ENCODE data around the gene RALGAPA2. TPM values are rescaled to one million over a fixed set of nuclear protein-coding genes. Genes with fewer than 3 reads are reported as not detected.

RALGAPA2 gene
- total RNA-seq, 4 donors from 2014 or later = 13.3 to 29.8 (median 23.6) TPM

GRCh38 chr20:20368418-20369249 is 343.8 kb downstream of the RALGAPA2 start:
- no peaks in the 10 kb centered on the region for H3K36me3 ChIP-seq
- H3K9me3 ChIP-seq = no peaks in the 10 kb centered on the region
- TF ChIP-seq POLR2A (IDR thresholded peaks at IDR 0.05) = no peak
- no peak for TF ChIP-seq CTCF (IDR thresholded peaks at IDR 0.05)
- H3K27ac ChIP-seq = no peak overlapping the region
- no peak for DNase-seq
- WGBS, 2 donors = no CpG with 5 or more reads among the region's 130 CpGs
- peak overlapping the region; percentile 10 to 63 (median 30) for H3K4me3 ChIP-seq
- intact Hi-C loops (cut with DNase I) = loop anchor here (10.0 kb wide), 1 partner anchor 196 kb away; no protein-coding TSS in a partner anchor
- H3K4me1 ChIP-seq = peaks cover 23 to 65% (median 46%) of the 10 kb centered on the region in 3 donors
- peaks cover 46 to 100% (median 52%) of the 10 kb centered on the region in 4 donors for H3K27me3 ChIP-seq

GRCh38 chr20:20367575-20368417 is 344.6 kb downstream of the RALGAPA2 start, which contains the start of gene INSM1:
INSM1 (plus strand) TSS chr20:20368104; CDS start chr20:20368268, 164 bp downstream.
- Histone ChIP-seq H3K4me1 (peaks cover 23 to 63% (median 48%) of the 10 kb centered on the region in 3 donors), H3K27me3 (peaks cover 47 to 100% (median 54%) of the 10 kb centered on the region in 4 donors), H3K36me3 (no peaks in the 10 kb centered on the region), H3K27ac (no peak within 1 kb of the TSS), H3K9me3 (no peaks in the 10 kb centered on the region), H3K4me3 (peak within 1 kb of the TSS; percentile 10 to 63 (median 31))
- intact Hi-C loops (cut with DNase I) = loop anchor here (10.0 kb wide), 1 partner anchor 197 kb away; no protein-coding TSS in a partner anchor
- WGBS, 2 donors = 0% methylated on average over 36 of the region's 108 CpGs; no CpG with 5 or more reads in 1 of the 2 donors
- DNase-seq = no peak
- TF ChIP-seq POLR2A (IDR thresholded peaks at IDR 0.05) = no peak
- no peak for TF ChIP-seq CTCF (IDR thresholded peaks at IDR 0.05)

- Histone ChIP-seq H3K4me1 (peaks cover 23 to 60% (median 48%) of the 10 kb centered on the region in 3 donors), H3K4me3 (peak overlapping the region in 3 of 4 donors; percentile 18 to 63 (median 44)), H3K27ac (no peak overlapping the region), H3K36me3 (no peaks in the 10 kb centered on the region), H3K27me3 (peaks cover 47 to 100% (median 54%) of the 10 kb centered on the region in 4 donors), H3K9me3 (no peaks in the 10 kb centered on the region)
- intact Hi-C loops (cut with DNase I) = loop anchor here (10.0 kb wide), 1 partner anchor 198 kb away; no protein-coding TSS in a partner anchor
- no peak for DNase-seq
- no peak for TF ChIP-seq POLR2A (IDR thresholded peaks at IDR 0.05)
- WGBS, 2 donors = 0 to 3% methylated on average over 2 to 29 of the region's 63 CpGs
Measured at GRCh38 chr20:20366876-20367574, 345.4 kb downstream of the RALGAPA2 start.

GRCh38 chr20:20366551-20366875 is 345.9 kb downstream of the RALGAPA2 start:
- H3K9me3 ChIP-seq = no peaks in the 10 kb centered on the region
- H3K27me3 ChIP-seq = peaks cover 47 to 100% (median 51%) of the 10 kb centered on the region in 4 donors
- 0 to 17% methylated on average over 4 to 8 of the region's 19 CpGs for WGBS, 2 donors

More at GRCh38 chr20:20366551-20366875, 345.9 kb downstream of the RALGAPA2 start:
- no peak overlapping the region for H3K27ac ChIP-seq
- H3K4me3 ChIP-seq = peak overlapping the region in 1 of 4 donors; percentile 63
- TF ChIP-seq CTCF (IDR thresholded peaks at IDR 0.05) = no peak
- no peak for TF ChIP-seq POLR2A (IDR thresholded peaks at IDR 0.05)
- DNase-seq = no peak
- intact Hi-C loops (cut with DNase I) = loop anchor here (10.0 kb wide), 1 partner anchor 198 kb away; no protein-coding TSS in a partner anchor
- peaks cover 23 to 60% (median 48%) of the 10 kb centered on the region in 3 donors for H3K4me1 ChIP-seq
- no peaks in the 10 kb centered on the region for H3K36me3 ChIP-seq
